HG03520 (cell line): ENCODE results near the gene ELOVL7.
"Not testable (repeated sequence)": the region's sequence is repeated elsewhere in the genome, so short reads cannot be mapped to it uniquely, and the experiment has no call there.

ENCODE experiments used
- ATAC-seq: cut with Tn5 transposase; IDR thresholded peaks from one replicate; pipeline ENCODE4 v1.9.1; 2021; ENCODE audit warnings: mild to moderate bottlenecking, moderate library complexity; ENCODE audit not compliant: unreplicated experiment

The ELOVL7 gene

DNA sequence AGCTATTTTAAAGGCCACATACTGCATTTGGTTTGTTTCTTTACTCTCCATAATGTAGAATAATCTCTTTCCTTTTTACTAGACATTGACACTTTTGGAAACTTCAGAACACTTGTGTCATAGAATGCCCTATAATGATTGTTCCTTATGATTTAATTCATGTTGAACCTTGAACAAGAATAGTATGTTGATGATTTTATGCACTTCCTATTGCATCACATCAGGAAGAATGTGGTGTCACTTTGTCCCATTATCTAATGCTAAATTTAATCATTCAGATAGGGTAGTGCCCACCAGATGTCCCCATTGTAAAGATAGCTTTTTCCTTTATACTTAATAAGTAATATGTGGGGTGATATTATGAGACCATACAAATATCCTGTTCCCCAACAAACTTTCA, 124.7 kb downstream of the ELOVL7 start:
- no peak for ATAC-seq

DNA sequence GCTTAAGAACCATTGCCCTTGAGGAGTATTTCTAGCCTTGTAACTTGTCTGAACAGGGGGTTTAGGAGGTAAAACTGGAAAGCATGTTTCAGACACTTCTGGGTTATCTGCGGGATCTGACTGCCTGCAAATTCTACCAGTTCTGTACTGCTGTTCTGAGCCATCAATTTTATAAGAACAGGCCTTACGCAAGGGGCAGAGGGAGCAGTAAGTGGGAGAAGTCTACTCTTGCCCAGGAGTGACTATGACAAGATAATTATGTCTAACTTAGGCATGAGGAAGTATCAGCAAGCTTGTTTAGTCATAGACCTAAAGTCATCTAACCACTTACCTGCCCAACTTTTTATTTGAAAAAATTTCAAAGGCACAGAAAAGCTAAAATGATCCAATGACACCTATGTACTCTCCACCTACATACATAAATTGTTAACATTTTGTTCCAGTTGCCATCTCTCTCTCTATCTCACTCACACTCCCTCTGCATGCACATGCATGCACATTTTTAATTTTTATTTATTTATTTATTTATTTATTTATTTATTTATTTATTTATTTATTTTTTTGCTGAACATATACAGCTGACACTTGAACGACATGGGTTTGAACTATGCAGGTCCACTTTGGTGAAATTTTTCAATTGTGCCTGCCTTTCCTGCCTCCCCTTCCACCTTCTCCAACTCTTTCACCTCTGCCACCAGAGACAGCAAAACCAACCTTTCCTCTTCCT, 125.7 kb downstream of the ELOVL7 start:
- no peak for ATAC-seq

DNA sequence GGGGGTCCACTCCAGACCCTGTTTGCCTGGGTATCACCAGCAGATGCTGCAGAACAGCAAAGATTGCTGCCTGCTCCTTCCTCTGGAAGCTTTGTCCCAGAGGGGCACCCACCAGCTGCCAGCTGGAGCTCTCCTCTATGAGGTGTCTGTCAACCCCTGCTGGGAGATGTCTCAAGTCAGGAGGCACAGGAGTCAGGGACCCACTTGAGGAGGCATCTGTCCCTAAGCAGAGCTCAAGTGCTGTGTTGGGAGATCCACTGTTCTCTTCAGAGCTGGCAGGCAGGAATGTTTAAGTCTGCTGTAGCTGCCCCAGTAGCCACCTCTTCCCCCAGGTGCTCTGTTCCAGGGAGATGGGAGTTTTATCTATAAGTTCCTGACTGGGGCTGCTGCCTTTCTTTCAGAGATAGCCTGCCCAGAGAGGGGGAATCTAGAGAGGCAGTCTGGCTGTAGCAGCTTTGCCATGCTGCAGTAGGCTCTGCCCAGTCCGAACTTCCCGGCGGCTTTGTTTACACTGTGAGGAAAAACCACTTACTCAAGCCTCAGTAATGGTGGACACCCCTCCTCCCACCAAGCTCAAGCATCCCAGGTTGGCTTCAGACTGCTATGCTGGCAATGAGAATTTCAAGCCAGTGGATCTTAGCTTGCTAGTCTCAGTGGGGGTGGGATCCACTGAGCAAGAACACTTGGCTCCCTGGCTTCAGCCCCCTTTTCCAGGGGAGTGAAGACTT, 128.7 kb downstream of the ELOVL7 start:
- ATAC-seq, result not testable (repeated sequence)

DNA sequence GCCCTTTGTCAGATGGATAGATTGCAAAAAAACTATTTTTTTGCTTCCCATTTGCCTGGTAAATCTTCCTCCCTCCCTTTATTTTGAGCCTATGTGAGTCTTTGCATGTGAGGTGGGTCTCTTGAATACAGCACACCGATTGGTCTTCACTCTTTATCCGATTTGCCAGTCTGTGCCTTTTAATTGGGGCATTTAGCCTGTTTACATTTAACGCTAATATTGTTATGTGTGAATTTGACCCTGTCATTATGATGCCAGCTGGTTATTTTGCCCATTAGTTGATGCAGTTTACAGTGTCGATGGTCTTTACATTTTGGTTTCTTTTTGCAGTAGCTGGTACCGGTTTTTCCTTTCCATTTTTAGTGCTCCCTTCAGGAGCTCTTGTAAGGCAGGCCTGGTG, 131.1 kb downstream of the ELOVL7 start:
- no peak for ATAC-seq

DNA sequence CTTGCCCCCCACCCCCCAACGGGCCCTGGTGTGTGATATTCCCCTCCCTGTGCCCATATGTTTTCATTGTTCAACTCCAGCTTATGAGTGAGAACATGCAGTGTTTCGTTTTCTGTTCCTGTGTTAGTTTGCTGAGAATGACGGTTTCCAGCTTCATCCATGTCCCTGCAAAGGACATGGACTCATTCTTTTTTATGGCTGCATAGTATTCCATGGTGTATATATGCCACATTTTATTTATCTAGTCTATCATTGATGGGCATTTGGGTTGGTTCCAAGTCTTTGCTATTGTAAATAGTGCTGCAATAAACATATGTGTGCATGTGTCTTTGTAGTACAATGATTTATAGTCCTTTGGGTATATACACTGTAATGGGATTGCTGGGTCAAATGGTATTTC, 132.2 kb downstream of the ELOVL7 start:
- not testable (repeated sequence) for ATAC-seq

DNA sequence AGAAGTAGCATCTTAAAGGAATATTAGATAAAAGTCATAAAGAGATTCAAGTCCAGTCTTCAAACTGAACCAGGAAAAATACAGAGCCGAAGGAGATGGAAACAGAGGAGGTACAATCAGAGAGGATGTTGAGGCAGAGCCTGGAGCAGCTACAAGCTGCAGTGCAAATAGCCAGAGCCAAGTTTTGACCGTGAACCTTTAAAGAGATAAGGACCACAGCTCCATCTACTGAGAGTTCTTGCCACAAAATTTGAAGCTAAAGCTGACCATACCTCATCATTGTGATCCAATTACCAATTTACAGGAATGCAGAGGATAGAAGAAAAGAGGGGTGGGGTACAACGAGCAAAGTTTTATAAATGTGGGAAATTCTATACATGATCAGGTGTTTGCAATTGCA, 133.7 kb downstream of the ELOVL7 start:
- ATAC-seq, result no peak

DNA sequence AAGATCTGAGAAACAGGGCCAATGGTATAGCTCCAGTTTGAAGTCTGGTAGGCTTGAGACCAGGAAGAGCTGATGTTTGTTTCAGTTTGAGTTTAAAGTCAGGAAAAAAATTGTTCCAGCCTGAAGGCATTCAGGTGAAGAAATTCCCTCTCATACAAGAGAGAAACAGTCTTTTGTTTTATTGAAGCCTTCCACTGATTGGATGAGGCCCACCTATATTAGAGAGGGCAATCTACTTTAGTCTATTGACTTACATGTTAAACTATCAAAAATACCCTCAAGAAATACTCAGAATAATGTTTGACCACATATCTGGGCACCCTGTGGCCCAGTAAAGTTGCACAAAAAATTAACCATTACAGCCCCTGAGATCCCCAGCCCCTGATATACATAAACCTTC, 138.9 kb downstream of the ELOVL7 start:
- no peak for ATAC-seq

DNA sequence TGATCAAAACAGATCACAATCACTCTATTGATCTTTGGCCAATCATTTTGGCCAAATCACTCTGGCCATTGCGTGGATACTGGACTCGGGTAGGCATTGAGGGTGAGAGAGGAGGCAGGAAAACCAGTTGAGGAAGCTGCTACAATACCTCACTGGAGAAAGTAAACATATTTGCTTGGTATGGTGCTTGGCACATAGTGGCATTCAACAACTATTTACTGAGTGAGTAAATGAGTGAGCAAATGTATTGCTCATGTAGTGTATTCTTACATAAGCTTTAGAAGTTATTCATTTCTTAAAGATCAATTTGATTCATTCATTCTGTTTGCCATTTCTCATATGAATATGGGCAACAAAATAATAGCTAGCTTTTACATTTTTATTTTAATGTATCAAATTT, 140.1 kb downstream of the ELOVL7 start:
- no peak for ATAC-seq
